Esophagus muscularis mucosa (tissue), 3 donors: ENCODE data around the gene RPAP2.

ENCODE experiments used
- CTCF ChIP-seq, 3 experiments: fragments of 200-600 bp in 2 of 3; fragments of 450-650 bp in 1 of 3; sonication (generic) in 2 of 3; IDR thresholded peaks; one replicate each; pipeline ENCODE4 v1.5.1; 2017 to 2019; ENCODE audit warnings: antibody characterized with exemption in 3 of 3, mild to moderate bottlenecking in 2 of 3, moderate library complexity in 1 of 3
- POLR2A ChIP-seq: fragments of 450-650 bp; IDR thresholded peaks from one replicate; pipeline ENCODE4 v1.6.1; 2017; ENCODE audit warnings: antibody characterized with exemption, moderate library complexity, mild to moderate bottlenecking, low read depth
- POLR2AphosphoS5 ChIP-seq, 2 donors: sonication (generic); formaldehyde crosslinking; IDR thresholded peaks; one replicate each; pipeline ENCODE4 v1.6.1; 2017; ENCODE audit warnings: antibody characterized with exemption in 2 of 2

GRCh38 chr1:92301021-92301420, 2.2 kb downstream of the RPAP2 start:
- TF ChIP-seq CTCF (IDR thresholded peaks at IDR 0.05) (no peak), POLR2AphosphoS5 (IDR thresholded peaks at IDR 0.05) (no peak), POLR2A (no peak)
